HT1080 (cell line): ENCODE data around the gene CLASP1. TPM values are rescaled to one million over a fixed set of nuclear protein-coding genes. Genes with fewer than 3 reads are reported as not detected.
"Not testable (repeated sequence)": the region's sequence is repeated elsewhere in the genome, so short reads cannot be mapped to it uniquely, and the experiment has no call there.

Experiments used
- DNase-seq: peaks from one replicate; pipeline ENCODE4 v3.0.0-alpha.2; 2015; ENCODE audit warnings: low read depth
- total RNA-seq: library from RNA; depleted of rRNA; stranded (reverse); fragments of >200 nt; shearing (Covaris generic); gene quantifications from 2 replicates; pipeline ENCODE4 v1.2.3, GENCODE V29; 2014

Gene CLASP1
- total RNA-seq, 1 experiment from 2014 or later, result 22.5 TPM

DNA sequence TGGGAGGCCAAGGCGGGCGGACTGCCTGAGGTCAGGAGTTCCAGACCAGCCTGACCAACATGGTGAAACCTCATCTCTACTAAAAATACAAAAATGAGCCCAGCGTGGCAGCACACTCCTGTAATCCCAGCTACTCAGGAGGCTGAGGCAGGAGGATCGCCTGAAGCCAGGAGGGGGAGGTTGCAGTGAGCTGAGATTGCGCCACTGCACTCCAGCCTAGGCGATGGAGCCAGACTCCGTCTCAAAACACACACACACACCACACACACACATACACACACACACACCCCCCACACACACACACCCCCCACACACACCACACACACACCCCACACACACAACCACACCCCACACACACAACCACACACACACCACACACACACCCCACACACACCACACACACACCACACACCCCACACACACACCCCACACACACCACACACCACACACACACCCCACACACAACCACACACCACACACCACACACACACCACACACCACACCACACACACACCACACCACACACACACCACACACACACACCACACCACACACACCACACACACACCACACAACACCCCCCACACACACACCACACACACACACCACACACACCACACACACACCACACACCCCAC lies 170.8 kb downstream of the CLASP1 start:
- DNase-seq, result not testable (repeated sequence)

DNA sequence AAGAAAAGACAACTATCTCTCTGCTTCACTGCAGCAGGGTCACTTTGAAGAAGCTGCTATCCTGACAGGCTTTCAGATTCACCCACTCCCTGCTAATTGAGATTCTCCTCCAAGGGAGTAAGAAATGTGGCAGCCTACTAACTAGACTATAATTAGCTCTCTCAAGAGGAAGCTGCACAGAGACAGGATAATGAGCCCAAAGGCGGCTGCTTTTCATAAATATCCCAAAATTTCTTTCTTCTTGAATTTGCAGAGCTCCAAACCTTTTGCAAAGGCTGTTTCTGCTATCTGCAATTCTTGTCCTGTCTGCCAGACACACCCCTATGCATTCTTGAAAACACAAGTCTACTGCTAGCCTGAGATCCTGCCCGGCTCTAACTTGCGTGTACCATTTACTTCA lies 172.6 kb downstream of the CLASP1 start:
- DNase-seq, result no peak

DNA sequence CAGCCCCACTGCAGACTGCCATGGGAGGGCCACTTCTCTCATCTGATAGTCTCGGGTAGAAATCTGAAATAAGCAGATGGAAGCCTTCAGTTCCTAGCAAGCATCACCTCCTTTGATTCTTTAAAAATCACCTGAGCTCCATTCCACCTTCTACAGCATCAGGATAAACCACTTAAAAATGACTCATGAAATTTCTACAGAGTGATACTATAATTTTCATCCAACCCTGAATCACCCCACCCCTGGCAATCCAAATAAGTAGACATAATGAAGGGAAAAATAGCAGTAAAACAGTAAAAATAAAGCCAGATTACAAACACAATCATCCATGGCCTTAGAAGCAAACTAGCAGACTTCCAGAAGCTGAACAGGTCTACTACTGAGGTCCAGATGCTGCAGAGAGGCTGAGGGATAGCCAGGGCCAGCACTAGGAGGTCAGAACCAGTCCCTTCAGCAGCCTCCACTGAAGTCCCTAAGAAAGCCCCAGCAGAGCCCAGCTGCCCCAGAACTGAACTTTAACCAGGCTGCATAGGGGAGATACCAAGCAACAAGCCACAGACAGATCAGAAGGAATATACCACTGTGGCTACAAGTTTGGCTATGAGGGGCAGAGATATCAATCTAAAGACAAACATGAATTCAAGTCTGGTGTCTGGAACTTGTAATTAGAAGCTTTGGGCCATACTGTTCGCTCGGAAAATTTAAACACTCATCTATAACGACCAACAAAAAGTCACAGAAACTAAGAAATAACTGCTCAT lies 173.3 kb downstream of the CLASP1 start:
- DNase-seq, result peak; percentile 28

DNA sequence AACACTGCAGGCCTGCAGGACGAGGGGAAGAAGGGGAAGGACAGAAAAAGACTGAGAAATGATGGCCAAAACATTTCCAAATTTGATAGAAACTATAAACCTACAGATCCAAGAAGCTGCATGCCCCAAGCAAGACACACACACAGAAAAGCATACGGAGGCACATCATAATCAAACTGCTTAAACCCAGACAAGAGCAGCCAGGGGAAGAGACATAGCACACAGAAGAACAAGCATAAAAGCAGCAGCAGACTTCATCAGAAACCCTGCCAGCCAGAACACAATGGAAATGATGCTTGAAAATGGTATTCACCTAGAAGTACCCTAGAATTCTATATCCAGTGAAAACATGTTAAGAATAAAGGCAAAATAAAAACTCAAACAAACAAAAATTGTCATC lies 175.8 kb downstream of the CLASP1 start:
- DNase-seq, result no peak

DNA sequence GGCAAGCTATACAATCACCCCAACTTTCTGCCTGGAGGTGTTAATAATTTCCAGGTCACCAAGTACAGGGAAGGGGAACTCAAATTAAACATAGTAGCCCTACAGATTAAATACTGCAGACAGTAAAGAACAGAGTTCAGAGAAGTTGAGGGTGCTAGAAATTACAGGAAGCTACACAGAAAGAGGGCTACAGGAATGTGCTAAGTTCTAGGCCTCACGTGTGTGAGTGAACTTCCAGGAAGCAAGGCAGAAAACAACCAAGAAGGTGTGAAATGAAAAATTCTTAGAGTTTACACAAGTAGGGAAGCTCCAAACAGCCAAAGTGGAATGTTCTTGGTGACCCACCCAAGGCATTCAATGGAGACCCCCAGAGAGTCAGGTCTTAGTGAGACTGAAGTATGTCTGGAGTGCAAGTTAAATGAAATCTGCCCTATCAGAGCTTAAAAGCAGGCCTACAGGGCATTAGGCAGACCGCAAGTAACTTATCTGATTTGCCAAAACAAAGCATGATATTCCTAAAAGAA lies 176.7 kb downstream of the CLASP1 start:
- DNase-seq, result no peak

DNA sequence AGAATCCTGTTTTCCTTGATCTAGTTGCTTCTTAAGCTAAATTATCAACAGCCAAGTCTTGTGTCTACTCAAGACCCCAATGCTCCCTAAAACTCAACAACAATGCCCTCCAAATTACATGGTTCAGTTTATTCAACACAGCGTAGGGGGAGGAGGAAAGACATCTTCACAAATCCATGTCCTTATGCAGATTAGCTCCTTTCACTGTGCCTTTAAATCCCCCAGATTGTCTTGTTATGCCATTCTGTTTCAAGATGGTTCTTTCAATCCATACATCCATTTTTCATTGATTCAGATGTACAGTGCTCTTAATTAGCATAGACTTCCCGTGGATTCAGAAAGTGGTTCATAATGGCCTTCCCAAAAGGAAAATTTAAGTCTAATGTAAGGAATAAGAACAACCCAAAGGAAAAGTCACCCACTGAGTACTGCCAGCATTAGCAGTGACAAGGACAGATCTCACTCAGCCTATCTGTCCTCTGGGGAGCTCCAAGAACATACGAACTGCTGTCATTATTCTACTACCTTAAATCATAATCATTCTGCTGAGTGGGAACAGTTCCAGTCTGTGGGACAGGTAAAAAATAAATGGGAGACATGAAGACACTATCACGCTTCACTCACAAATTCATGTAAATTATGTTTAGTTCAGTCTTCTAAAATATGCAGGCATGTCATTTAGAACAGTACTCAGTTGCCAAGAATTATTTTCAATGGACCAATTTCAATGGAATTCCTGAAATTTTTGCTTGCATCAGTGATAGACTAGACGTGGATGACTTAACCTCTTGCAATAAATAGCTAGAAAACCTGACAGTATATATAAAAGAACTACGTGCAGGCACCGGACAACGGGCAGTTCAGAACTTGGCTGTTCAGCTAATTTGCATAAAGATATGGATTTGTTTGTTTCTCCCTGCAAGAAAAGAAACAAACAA lies 177.5 kb downstream of the CLASP1 start:
- DNase-seq, result no peak

DNA sequence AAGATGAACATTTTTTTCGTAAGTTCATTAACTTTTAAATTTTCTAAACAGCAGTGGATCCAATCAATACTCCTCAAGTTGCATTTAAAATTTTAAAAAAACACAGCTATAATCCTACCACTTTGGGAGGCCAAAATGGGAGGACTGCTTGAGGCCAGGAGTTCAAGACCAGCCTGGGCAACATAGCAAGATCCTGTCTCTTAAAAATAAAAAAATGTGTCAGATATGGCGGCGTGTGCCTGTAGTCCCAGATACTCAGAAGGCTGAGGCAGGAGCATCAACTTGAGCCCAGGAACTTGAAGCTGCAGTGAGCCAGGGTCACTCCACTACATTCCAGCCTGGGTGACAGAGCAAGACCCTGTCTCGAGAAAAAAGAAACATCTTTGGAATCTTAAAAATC lies 178.3 kb downstream of the CLASP1 start:
- DNase-seq, result no peak

DNA sequence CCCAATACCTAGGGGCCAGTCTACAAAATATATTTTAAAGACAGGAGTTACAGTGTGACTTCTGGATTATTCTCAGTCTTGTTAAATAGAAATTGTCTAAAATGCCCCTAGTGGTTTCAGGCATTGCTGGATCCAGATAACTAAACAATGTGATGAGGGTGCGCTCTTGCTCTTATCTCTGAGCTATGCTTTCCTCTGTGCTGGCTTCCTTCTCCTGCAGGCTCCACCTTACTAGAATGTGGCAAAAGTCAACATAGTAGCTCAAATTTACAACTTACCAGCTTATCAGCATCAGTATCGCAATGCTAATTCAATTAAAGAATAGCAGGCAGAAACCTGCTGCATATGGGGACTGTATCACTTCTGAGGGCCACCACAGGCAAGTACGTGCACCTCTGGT lies 179.9 kb downstream of the CLASP1 start:
- DNase-seq, result no peak

DNA sequence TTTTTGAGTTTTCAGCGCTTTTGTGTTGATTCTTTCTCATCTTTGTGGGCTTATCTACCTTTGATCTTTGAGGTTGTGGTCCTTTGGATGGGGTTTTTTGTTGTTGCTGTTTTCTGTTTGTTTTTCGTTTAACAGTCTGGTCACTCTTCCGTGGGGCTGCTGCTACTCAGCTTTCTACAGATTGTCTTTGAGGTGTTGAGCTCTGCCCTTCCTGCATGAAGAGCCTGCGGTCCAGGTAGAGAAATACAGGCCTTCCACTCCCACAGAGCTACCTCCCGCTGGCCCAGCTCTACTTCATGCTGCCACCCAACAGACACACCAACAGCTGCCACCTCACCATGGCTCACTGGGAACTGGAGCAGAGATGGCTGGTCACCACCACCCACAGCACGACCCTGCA lies 180.3 kb downstream of the CLASP1 start:
- DNase-seq, result no peak

DNA sequence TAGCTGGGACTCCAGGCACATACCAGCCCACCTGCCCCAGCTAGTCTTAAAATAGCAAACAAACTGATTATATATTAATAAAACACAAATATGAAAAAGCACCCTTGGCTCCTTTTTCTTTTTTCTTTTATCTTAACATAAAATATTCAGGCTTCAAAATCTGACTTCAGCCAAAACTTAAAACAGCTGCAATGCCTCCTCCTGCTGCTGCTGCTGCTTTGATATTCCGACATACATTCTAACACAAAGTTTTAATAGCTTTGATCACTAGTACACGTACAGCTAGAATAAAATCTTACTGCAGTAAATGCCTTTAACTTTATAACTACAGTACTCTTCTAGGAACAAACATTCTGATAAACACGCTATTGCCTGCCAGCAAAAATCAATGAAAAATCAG lies 190.0 kb downstream of the CLASP1 start:
- DNase-seq, result no peak

DNA sequence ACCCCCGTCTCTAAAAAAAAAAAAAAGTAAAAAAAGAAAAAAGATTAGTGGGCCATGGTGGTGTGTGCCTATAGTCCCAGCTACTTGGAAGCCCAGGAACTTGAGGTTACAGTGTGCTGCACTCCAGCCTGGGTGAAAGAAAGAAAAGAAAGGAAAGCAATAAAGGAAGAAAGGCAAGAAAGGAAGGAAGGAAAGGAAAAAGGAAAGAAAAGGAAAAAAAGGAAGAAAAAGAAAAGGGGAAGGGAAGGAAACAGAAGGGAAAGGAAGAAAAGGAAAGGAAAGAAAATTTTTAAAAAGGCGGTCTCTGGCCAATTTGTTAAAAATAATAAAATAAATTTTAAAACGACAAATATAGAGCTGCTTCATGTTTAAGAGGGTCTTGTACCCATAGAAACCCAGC lies 192.9 kb downstream of the CLASP1 start:
- DNase-seq, result no peak

DNA sequence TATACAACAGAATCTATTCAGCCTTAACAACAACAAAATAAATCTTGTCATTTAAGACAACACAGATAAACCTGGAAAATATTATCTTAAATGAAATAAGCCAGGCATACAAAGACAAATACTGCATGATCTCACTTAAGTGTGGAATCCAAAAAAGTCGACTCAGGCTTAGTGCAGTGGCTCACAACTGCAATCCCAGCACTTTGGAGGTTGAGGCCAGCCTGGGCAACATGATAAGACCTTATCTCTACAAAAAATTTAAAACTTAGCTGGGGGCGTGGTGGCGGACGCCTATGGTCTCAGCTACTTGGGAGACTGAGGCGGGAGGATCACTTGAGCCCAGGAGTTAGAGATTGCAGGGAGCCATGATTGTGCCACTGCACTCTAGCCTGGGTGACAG lies 193.8 kb downstream of the CLASP1 start:
- no peak for DNase-seq

DNA sequence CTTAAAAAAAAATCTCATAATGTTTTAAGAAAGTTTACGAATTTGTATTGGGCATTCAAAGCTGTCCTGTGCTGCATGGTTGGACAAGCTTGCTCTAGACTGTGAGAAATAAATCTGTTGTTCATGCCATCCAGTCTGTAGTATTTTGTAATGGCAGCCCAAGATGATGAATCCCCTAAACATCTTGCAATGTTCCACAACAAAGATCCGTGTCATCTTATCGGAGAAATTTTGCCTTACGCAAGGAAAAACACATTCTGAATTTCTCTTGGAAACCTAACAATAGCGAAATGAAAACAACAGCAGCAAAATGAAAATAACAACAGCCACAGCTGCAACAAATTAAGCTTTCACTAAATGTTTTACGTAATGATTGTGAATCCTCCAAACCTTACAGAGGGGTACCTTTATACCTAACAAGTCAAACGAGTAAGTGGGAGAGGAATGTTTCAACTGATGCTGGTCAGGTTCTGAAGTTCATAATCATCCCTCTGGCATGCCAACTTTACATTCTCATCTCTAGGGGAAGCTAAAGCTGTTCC lies 194.6 kb downstream of the CLASP1 start:
- DNase-seq, result no peak

DNA sequence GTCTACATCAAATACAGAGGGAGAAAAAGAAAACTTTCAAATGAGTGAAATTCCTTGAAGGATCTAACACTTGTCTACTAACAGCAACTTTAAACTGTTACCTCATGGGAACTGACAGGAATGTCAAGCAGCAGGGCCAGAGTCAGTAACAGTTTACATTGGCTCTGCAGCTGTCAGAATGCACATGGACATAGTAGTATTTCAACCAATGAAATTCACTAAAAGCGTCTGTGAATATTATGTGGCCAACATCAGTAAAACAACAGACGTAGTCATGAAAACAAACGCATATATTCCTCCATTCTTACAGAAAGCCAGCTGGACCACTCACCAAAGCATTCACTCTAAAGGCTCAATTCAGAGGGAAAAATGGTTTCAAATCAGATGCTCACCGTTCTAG lies 197.9 kb downstream of the CLASP1 start:
- DNase-seq, result no peak

DNA sequence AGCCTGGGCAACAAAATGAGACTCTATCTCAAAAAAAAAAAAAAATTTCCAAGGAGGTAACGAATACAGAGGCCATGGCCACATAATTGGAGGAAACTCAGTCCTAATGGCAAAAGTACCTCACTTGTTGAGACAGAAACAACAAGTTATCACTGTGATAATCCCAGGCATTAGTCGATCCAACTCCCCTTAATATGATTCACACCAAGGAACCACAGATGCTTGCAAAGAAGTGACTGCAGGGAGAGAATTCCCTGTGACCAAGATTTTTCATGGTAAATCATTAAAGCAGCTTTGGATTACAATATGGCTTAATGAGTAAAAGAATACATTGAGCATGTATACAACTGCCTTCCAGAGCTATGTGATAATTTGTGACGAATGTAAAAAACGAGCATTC lies 199.0 kb downstream of the CLASP1 start:
- DNase-seq, result no peak

DNA sequence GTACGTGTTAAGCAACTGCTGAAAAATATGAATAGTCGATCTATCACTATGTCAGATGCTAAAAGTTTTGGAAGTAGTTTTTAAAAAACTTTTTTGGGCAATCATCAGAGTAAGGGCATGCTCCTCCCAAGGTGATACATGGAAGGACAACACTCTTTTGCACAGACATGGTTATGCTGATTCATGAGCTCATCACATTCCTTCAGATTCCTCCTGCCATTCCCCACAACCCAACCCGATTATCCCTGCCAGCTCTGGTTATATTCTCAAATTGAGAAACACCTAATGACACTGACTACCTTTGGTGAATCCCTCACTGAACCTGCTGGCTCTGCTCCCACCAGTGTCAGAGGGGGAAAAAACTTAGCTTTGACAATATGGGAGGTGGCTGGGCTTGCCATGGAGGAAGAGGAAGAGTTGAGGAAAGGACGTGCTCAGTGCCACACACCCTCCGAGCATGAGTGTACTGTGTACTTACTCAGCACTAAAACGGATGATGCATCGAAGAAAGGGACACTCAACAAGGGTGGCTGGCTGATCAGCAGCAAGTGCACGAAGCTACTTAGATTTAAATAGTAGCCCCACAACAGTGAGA lies 202.5 kb downstream of the CLASP1 start:
- DNase-seq, result no peak

DNA sequence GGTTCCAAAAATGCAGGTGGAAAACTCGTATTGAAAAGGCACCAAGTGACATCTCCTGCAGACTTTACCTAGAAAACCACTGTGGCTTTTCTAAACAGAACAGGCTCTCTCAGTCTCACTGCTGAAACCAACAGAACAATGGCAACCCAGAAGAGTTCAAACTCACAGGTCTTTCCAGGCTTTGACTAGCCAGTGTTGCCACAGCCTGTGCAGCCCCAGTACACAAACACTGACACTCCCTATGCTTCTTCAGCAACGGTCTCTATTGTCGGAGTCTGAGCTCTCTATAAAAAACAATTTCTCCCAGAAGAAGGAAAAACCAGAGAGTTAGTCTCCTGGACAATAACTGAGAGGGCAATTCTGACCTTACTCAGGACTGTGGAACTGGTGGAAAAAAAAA lies 206.4 kb downstream of the CLASP1 start:
- no peak for DNase-seq

DNA sequence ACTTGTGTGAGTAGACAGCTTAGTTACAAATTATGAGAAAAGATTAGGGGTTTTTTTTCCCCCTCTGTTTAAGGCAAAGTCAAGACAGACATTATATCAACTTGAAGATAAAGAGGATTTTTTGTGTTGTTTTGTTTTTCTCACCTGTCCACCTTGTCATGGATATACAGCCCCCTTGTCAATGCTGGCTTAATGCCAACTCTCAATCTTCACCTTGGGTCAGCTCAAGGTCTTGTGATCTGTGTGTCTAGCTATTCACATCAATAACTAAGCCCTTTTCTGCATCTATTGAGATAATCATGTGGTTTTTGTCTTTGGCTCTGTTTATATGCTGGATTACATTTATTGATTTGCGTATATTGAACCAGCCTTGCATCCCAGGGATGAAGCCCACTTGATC lies 211.0 kb downstream of the CLASP1 start:
- DNase-seq, result not testable (repeated sequence)

DNA sequence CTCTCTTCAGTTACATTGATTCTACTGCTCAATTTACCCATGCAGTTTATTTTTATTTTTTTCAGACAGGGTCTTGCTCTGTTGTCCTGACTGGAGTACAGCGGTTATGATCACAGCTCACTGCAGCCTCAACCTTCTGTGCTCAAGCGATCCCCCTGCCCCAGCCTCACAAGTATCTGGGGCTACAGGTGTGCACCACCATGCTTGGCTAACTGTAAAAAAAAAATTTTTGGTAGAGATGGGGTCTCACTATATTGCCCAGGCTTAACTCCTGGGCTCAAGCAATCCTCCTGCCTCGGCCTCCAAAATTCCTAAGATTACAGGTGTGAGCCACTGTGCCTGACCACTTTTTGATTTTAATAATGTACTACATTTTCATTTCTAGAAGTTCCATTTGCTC lies 212.3 kb downstream of the CLASP1 start:
- no peak for DNase-seq

DNA sequence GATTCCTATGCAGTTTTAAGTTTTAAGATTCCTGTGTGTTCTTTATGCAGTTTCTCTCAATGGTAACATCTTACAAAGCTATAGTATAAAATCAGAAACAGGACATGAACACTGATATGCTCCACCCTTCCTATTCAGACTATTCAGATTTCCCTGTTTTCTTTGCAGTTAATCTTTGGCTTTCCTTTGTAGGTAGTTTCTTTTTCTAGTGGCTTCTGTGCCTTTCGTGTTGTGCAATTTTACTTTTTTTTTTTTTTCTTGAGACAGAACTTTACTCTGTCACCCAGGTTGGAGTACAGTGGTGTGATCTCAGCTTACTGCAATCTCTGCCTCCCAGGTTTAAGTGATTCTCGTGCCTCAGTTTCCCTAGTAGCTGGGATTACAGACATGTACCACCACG lies 213.5 kb downstream of the CLASP1 start:
- DNase-seq, result no peak

DNA sequence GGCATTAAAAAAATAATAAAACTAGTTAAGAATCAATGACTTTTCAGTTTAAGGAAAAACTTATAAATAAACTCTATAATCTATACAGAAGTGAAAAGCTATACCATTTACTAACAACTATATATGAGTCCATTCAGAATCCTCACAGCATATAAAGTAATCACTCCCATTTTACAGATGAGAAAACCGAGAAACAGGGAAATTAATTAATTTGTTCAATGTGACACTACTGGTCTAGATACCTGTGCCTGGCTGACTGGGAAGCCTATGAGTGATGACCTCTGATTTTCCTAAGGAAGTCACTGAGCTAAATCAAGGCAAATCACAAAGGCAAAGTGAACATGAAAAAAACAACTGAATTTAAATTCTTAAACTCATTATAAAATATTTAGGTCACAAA lies 218.0 kb downstream of the CLASP1 start:
- DNase-seq, result no peak
